H1 (cell line): Measurements from ENCODE around the gene FCGBP. TPM values are rescaled to one million over a fixed set of nuclear protein-coding genes. Genes with fewer than 3 reads are reported as not detected.
"Not testable (repeated sequence)": the region's sequence is repeated elsewhere in the genome, so short reads cannot be mapped to it uniquely, and the experiment has no call there.

ENCODE experiments used
- CTCF ChIA-PET: fragments of 300-600 bp; sonication (Branson Sonifier 250); formaldehyde crosslinking; loops from one replicate; lab custom pipeline; 2021; ENCODE audit not compliant: partially characterized antibody; lab: Charles Lee
- POLR2A ChIA-PET: fragments of 300-600 bp; sonication (Branson Sonifier 250); formaldehyde crosslinking; loops from one replicate; lab custom pipeline; 2021; ENCODE audit warnings: inconsistent platforms; ENCODE audit not compliant: partially characterized antibody; lab: Charles Lee
- DNase-seq, 2 experiments: peaks; one replicate each; pipeline versions ENCODE4 v3.0.0 to v3.0.0-alpha.2; 2010 to 2022; ENCODE audit warnings: low spot score in 2 of 2, low read depth in 1 of 2, mixed read lengths in 1 of 2
- FAIRE-seq: peaks from 2 replicates; lab custom pipeline; 2011; peaks lifted over from hg19 to GRCh38; lab: Jason Lieb, UNC
- H2AFZ ChIP-seq: 2 replicates; pipeline ENCODE4 v1.8.1; 2012; ENCODE audit warnings: low read length, inconsistent platforms
- H2AK5ac ChIP-seq: 2 replicates; pipeline ENCODE4 v1.6.1; 2013; ENCODE audit warnings: low read depth, low read length
- H2BK120ac ChIP-seq: replicated peaks from 2 replicates; pipeline ENCODE3; 2013; ENCODE audit warnings: low read depth, low read length, inconsistent platforms
- H2BK12ac ChIP-seq: 2 replicates; pipeline ENCODE4 v1.6.1; 2013; ENCODE audit warnings: low read depth, low read length
- H2BK15ac ChIP-seq: 2 replicates; pipeline ENCODE4 v1.6.1; 2013; ENCODE audit warnings: low read length
- H2BK20ac ChIP-seq: 2 replicates; pipeline ENCODE4 v1.6.1; 2013; ENCODE audit warnings: low read length
- H2BK5ac ChIP-seq: 2 replicates; pipeline ENCODE4 v1.6.1; 2013; ENCODE audit warnings: low read depth, low read length
- H3K14ac ChIP-seq: 2 replicates; pipeline ENCODE4 v1.6.1; 2013; ENCODE audit warnings: inconsistent platforms; ENCODE audit not compliant: insufficient read length
- H3K18ac ChIP-seq: 2 replicates; pipeline ENCODE4 v1.6.1; 2013; ENCODE audit warnings: low read length; ENCODE audit errors: extremely low read depth
- H3K23ac ChIP-seq: 2 replicates; pipeline ENCODE4 v1.6.1; 2013; ENCODE audit warnings: inconsistent platforms; ENCODE audit not compliant: insufficient read length
- H3K23me2 ChIP-seq: 2 replicates; pipeline ENCODE4 v1.6.1; 2013; ENCODE audit warnings: low read depth, low read length
- H3K27ac ChIP-seq: 2 replicates; pipeline ENCODE4 v1.6.1; 2011; ENCODE audit warnings: low read depth, low read length, inconsistent platforms
- H3K27me3 ChIP-seq, 4 experiments: replicated peaks in 1 of 4; 1 replicate in 1 of 4; 2 replicates in 3 of 4; pipeline versions ENCODE4 v1.6.1 to v1.8.1; 2011 to 2013; ENCODE audit warnings: low read length in 3 of 4, mild to moderate bottlenecking in 3 of 4, inconsistent platforms in 2 of 4, mixed read lengths in 2 of 4, moderate library complexity in 1 of 4; ENCODE audit not compliant: control insufficient read depth in 3 of 4, insufficient read depth in 3 of 4; ENCODE audit errors: extremely low read depth in 1 of 4
- H3K36me3 ChIP-seq, 4 experiments: 2 replicates each; pipeline versions ENCODE4 v1.6.1 to v1.8.1; 2011 to 2013; ENCODE audit warnings: mild to moderate bottlenecking in 4 of 4, low read length in 3 of 4, moderate library complexity in 2 of 4, control low read depth in 1 of 4, inconsistent platforms in 1 of 4; ENCODE audit not compliant: insufficient read depth in 4 of 4, control insufficient read depth in 2 of 4
- H3K4ac ChIP-seq: replicated peaks from 2 replicates; pipeline ENCODE3; 2013; ENCODE audit warnings: low read length, low read depth, mixed read lengths, inconsistent platforms; ENCODE audit not compliant: insufficient read length
- H3K4me1 ChIP-seq, 4 experiments: replicated peaks in 1 of 4; 1 replicate in 1 of 4; 2 replicates in 3 of 4; pipeline versions ENCODE4 v1.6.1 to v1.8.1; 2011 to 2013; ENCODE audit warnings: low read length in 3 of 4, inconsistent platforms in 2 of 4, mixed read lengths in 1 of 4; ENCODE audit not compliant: insufficient read depth in 4 of 4, control insufficient read depth in 3 of 4
- H3K4me2 ChIP-seq, 2 experiments: 2 replicates each; pipeline versions ENCODE4 v1.6.1 to v1.8.1; 2011 to 2013; ENCODE audit warnings: low read depth in 2 of 2, low read length in 2 of 2, control low read depth in 1 of 2, inconsistent platforms in 1 of 2, mild to moderate bottlenecking in 1 of 2; ENCODE audit not compliant: insufficient read depth in 1 of 2
- H3K4me3 ChIP-seq, 4 experiments: fragments of 200-600, 300-600 bp in 1 of 4; sonication (generic), shearing (Covaris generic), sonication (Bioruptor Twin) in 1 of 4; 2 replicates each; pipeline versions ENCODE4 v1.5.1 to v1.8.1; 2011 to 2016; ENCODE audit warnings: low read length in 4 of 4, low read depth in 3 of 4, control low read depth in 2 of 4, inconsistent platforms in 2 of 4, mild to moderate bottlenecking in 2 of 4, mixed read lengths in 1 of 4, moderate library complexity in 1 of 4; ENCODE audit not compliant: insufficient read depth in 2 of 4; ENCODE audit errors: extremely low read depth in 1 of 4
- H3K56ac ChIP-seq: replicated peaks from 2 replicates; pipeline ENCODE3; 2013; ENCODE audit warnings: low read depth, mild to moderate bottlenecking, mixed read lengths, low read length, inconsistent platforms; ENCODE audit not compliant: insufficient read length
- H3K79me1 ChIP-seq: 2 replicates; pipeline ENCODE4 v1.6.1; 2013; ENCODE audit warnings: low read depth, low read length, control low read depth
- H3K79me2 ChIP-seq, 2 experiments: 2 replicates each; pipeline versions ENCODE4 v1.6.1 to v1.8.1; 2012 to 2013; ENCODE audit warnings: low read length in 2 of 2, mild to moderate bottlenecking in 2 of 2, inconsistent platforms in 1 of 2; ENCODE audit not compliant: insufficient read depth in 2 of 2, control insufficient read depth in 1 of 2
- H3K9ac ChIP-seq, 4 experiments: replicated peaks in 1 of 4; 1 replicate in 1 of 4; 2 replicates in 3 of 4; pipeline versions ENCODE4 v1.6.1 to v1.8.1; 2011 to 2013; ENCODE audit warnings: low read depth in 3 of 4, low read length in 3 of 4, control low read depth in 2 of 4, mild to moderate bottlenecking in 2 of 4, moderate library complexity in 2 of 4, inconsistent platforms in 1 of 4; ENCODE audit errors: extremely low read depth in 1 of 4
- H3K9me3 ChIP-seq, 2 experiments: 2 replicates each; pipeline versions ENCODE4 v1.6.1 to v1.8.1; 2012 to 2013; ENCODE audit warnings: mild to moderate bottlenecking in 2 of 2, moderate library complexity in 2 of 2, control low read depth in 1 of 2, inconsistent platforms in 1 of 2, low read depth in 1 of 2, low read length in 1 of 2, mixed read lengths in 1 of 2; ENCODE audit not compliant: insufficient read depth in 2 of 2
- H4K20me1 ChIP-seq, 2 experiments: replicated peaks in 1 of 2; 2 replicates each; pipeline versions ENCODE3 to v1.8.1; 2011 to 2013; ENCODE audit warnings: inconsistent platforms in 2 of 2, low read length in 2 of 2, mild to moderate bottlenecking in 1 of 2; ENCODE audit not compliant: insufficient read depth in 2 of 2, control insufficient read depth in 1 of 2
- H4K5ac ChIP-seq: 2 replicates; pipeline ENCODE4 v1.6.1; 2013; ENCODE audit warnings: low read length, low read depth, mixed read lengths, inconsistent platforms; ENCODE audit not compliant: insufficient read length
- H4K8ac ChIP-seq: 2 replicates; pipeline ENCODE4 v1.8.0; 2013; ENCODE audit warnings: mild to moderate bottlenecking, moderate library complexity, low read length, inconsistent platforms; ENCODE audit not compliant: insufficient read depth; ENCODE audit errors: extremely low read depth
- H4K91ac ChIP-seq: replicated peaks from 2 replicates; pipeline ENCODE3; 2013; ENCODE audit warnings: low read length, mixed read lengths, inconsistent platforms; ENCODE audit not compliant: insufficient read length
- NRF1 ChIP-seq: IDR thresholded peaks from 2 replicates; pipeline ENCODE4 v1.6.1; 2011; ENCODE audit warnings: mild to moderate bottlenecking, low read depth, low read length, improper control_type of control experiment
- WGBS, 2 experiments: shearing (Covaris generic) in 1 of 2; methylation state at CpG; one replicate each; pipeline versions ENCODE4 v1.1.6 to v1.1.7; 2013 to 2015; ENCODE audit warnings: low lambda C conversion rate in 2 of 2, mixed read lengths in 2 of 2, inconsistent platforms in 1 of 2, low coverage in 1 of 2, missing lambda C conversion rate in 1 of 2; ENCODE audit not compliant: insufficient replicate concordance in 2 of 2, insufficient coverage in 1 of 2, insufficient read length in 1 of 2; ENCODE audit errors: extremely low coverage in 1 of 2, missing lambda C conversion rate in 1 of 2; 5-methylcytosine and 5-hydroxymethylcytosine counted together
- polyA plus RNA-seq, 7 experiments: library from polyadenylated mRNA; depleted of rRNA in 3 of 7; stranded (reverse) in 5 of 7; unstranded in 2 of 7; fragments of >200 nt in 5 of 7; fragments of 200-250 nt in 2 of 7; gene quantifications; 1 replicate in 5 of 7; 2 replicates in 1 of 7; 4 replicates in 1 of 7; pipeline versions ENCODE4 v1.2.1 to v1.2.3, GENCODE V29; 2011 to 2013; ENCODE audit warnings: missing spikeins in 2 of 7, mixed read lengths in 2 of 7
- total RNA-seq: library from RNA; stranded (reverse); fragmentation: NEBNext Ultra II Directional; extraction: Animal tissue kit (Norgen Biotek cat#: 25700); gene quantifications from 2 replicates; pipeline ENCODE4 v1.2.1, GENCODE V29; 2021
- TF ChIP-seq, protein P1 (sequence below): IDR thresholded peaks from 2 replicates; pipeline ENCODE4 v1.6.1; 2012; ENCODE audit warnings: inconsistent platforms

Gene FCGBP
- total and polyA plus RNA-seq, 2 of the 8 experiments (the other 6 are each of a cell fraction or from before 2014, with no cell fraction given): 1.1 to 3.1 TPM

DNA sequence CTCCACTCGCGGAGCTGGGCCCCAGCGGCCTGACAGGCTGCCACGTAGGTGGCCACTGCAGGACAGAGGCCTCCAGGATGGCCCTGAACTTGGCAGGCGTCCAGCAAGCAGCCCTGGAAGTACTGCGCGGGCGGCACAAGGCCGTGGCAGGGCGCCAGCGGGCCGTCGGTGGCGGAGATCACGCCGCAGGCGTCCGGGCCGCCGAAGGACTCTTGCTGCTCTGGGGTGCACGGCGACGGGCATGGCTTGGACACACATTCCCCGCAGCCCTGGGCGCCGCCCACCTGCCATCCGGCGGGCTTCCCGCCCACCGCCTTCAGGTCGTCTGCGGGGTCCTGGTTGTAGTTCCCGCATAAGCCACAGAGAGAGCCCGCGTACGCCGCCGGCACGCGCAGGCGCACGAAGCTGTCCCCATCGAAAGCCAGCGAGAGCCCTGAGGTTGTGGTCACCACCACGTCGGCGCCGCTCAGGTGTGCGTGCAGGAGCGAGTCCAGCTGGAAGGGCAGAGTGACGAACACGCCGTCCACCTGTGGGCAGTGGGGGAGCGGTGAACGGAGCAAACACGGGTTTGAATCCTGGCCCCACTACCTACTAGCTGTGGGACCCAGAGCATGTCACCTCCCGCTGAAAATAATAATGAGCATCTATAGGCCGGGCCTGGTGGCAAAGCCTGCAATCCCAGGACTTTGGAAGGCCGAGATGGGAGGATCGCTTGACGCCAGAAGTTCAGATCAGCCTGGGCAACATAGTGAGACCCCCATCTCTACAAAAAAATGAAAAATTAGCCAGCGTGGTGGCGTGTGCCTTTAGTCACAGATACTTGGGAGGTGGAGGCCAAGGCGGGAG lies 42.6 kb downstream of the FCGBP start:
- peak; percentile 19; the same call in 1 of the 2 replicates for TF ChIP-seq NRF1
- TF ChIP-seq, protein P1, sequence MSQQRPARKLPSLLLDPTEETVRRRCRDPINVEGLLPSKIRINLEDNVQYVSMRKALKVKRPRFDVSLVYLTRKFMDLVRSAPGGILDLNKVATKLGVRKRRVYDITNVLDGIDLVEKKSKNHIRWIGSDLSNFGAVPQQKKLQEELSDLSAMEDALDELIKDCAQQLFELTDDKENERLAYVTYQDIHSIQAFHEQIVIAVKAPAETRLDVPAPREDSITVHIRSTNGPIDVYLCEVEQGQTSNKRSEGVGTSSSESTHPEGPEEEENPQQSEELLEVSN: peak; percentile 63; the same call in 1 of the 2 replicates
- TF ChIP-seq, all 59 proteins: peak for 2; not testable (repeated sequence) for 57
- not testable (repeated sequence) for H2AFZ ChIP-seq, H3K4me2 ChIP-seq

More for the DNA sequence above, 42.6 kb downstream of the FCGBP start:
- H4K5ac ChIP-seq, H3K4me3 ChIP-seq, H3K56ac ChIP-seq, FAIRE-seq, H3K36me3 ChIP-seq, H2BK20ac ChIP-seq, H3K27ac ChIP-seq, H2BK12ac ChIP-seq, H4K91ac ChIP-seq, H3K9me3 ChIP-seq, H3K4ac ChIP-seq, H2BK15ac ChIP-seq, H4K20me1 ChIP-seq, H3K23me2 ChIP-seq, H2BK5ac ChIP-seq, H3K23ac ChIP-seq, H3K27me3 ChIP-seq, H3K79me1 ChIP-seq, H2AK5ac ChIP-seq, H3K14ac ChIP-seq, H3K18ac ChIP-seq, H3K4me1 ChIP-seq, H3K79me2 ChIP-seq, H3K9ac ChIP-seq, H2BK120ac ChIP-seq, POLR2A ChIA-PET: not testable (repeated sequence)
- WGBS, 2 experiments: 85% methylated on average over 59 of the region's 64 CpGs; no CpG with 5 or more reads in 1 of the 2 experiments
- peak in 1 of 2 experiments; percentile 70 for DNase-seq
- CTCF ChIA-PET: interaction anchor here (0.6 to 1.6 kb wide), 3 partner anchors 13 to 398 kb away, joined by 3 to 6 read pairs (median 4); no protein-coding TSS in a partner anchor
- H4K8ac ChIP-seq: peak overlapping the region; percentile 46; the same call in 1 of the 2 replicates
